Ovary (tissue), 9 donors: ENCODE results near the gene COL5A3. TPM values are rescaled to one million over a fixed set of nuclear protein-coding genes. Genes with fewer than 3 reads are reported as not detected.

Source experiments
- DNase-seq, 5 donors: peaks; one replicate each; pipeline ENCODE4 v3.0.0-alpha.2; 2019 to 2020
- H3K27ac ChIP-seq, 2 donors: fragments of 200-600 bp; one replicate each; pipeline versions ENCODE4 v1.5.1 to v1.8.0; 2019 to 2022
- H3K27me3 ChIP-seq: fragments of 200-600 bp; one replicate; pipeline ENCODE4 v1.8.0; 2022
- H3K36me3 ChIP-seq: fragments of 200-600 bp; sonication (generic); one replicate; pipeline ENCODE4 v1.5.1; 2019
- H3K4me1 ChIP-seq: one replicate; pipeline ENCODE4 v1.8.1; 2013; ENCODE audit warnings: mild to moderate bottlenecking, moderate library complexity; ENCODE audit not compliant: insufficient read depth
- H3K4me3 ChIP-seq: fragments of 200-600 bp; sonication (generic); one replicate; pipeline ENCODE4 v1.5.1; 2017
- H3K9me3 ChIP-seq, 2 donors: fragments of 200-600 bp in 1 of 2; sonication (generic) in 1 of 2; one replicate each; pipeline versions ENCODE4 v1.5.1 to v1.8.1; 2013 to 2019; ENCODE audit warnings: mild to moderate bottlenecking in 1 of 2, moderate library complexity in 1 of 2
- EP300 ChIP-seq: sonication (generic); formaldehyde crosslinking; IDR thresholded peaks from one replicate; pipeline ENCODE4 v1.6.1; 2017; ENCODE audit warnings: antibody characterized with exemption
- POLR2A ChIP-seq: fragments of 450-650 bp; IDR thresholded peaks from one replicate; pipeline ENCODE4 v1.6.1; 2017; ENCODE audit warnings: antibody characterized with exemption, mild to moderate bottlenecking, moderate library complexity
- WGBS, 3 donors: extraction: QIAGEN DNeasy Blood & Tissue Kit in 1 of 3; methylation state at CpG; one replicate each; pipeline versions ENCODE4 v1.1.5 to v1.1.7; 2013 to 2017; 5-methylcytosine and 5-hydroxymethylcytosine counted together
- intact Hi-C, 4 donors: fragments of 100-400 bp; cut with DNase I; formaldehyde crosslinking; loops; one replicate each; pipeline versions ENCODE4 v1.11.0 to v1.15.1; 2022 to 2023
- polyA plus RNA-seq, 2 donors: library from polyadenylated mRNA; stranded (reverse); fragments of 200-250 nt in 1 of 2; fragments of 350-450 nt in 1 of 2; fragmentation: Illumina TruSeq in 1 of 2; extraction: RNeasy Lipid Tissue Mini Kit (QIAGEN cat#74804) in 1 of 2; gene quantifications; one replicate each; pipeline ENCODE4 v1.2.3, GENCODE V29; 2013 to 2014
- total RNA-seq, 7 donors: library from RNA; depleted of rRNA in 2 of 7; stranded (reverse); fragments of >200 nt in 2 of 7; fragmentation: NEBNext Ultra II Directional in 3 of 7; extraction: Animal tissue kit (Norgen Biotek cat#: 25700) in 3 of 7; gene quantifications; one replicate each; pipeline versions ENCODE4 v1.1.0 to v1.2.4, GENCODE V29; 2016 to 2023
- TF ChIP-seq, protein P1 (sequence below), 3 donors: fragments of 450-650 bp in 2 of 3; fragments of 200-600 bp in 1 of 3; IDR thresholded peaks; one replicate each; pipeline versions ENCODE4 v1.5.1 to v1.8.0; 2016 to 2022; ENCODE audit warnings: antibody characterized with exemption in 3 of 3, mild to moderate bottlenecking in 1 of 3
- donor health status: DM: no; HTN: no; CAD: no; lungs with moderate emphysema.
- donor health status: DM: no; HTN: no; CAD: no.
- donor health status: Bipolar disorder and iron deficiency.
- donor health status: DM: yes; HTN: yes; CAD: no.
- donor health status: DM: no; HTN: no; CAD: no.
- donor health status: DM: yes; HTN: yes; CAD: no.

The COL5A3 gene
- total and polyA plus RNA-seq, 9 donors: 1.5 to 9.0 (median 4.4) TPM

DNA sequence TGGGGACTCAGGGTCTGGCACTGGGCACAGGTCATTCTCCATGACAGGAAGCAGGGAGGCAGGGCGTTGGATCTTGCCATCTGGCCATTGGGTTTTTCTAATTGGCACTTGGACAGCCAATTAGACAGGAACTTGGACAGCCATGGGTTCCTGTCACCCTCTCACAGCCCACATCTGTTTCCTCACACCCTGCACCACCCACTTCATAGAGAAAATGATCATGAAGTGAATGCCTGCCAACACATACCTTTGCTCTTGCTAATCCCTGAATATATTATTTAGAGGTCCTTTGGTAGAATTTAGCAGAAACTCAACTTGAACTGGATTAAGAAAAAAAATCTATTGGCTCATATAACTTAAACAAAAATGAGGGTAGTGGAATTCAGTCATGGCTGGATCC is 69.1 kb downstream of the COL5A3 start:
- intact Hi-C loops: no loop called here
- Histone ChIP-seq H3K4me3 (no peak overlapping the region), H3K4me1 (peaks cover 8% of the 10 kb centered on the region), H3K9me3 (no peaks in the 10 kb centered on the region), H3K36me3 (no peaks in the 10 kb centered on the region), H3K27ac (no peak overlapping the region), H3K27me3 (no peaks in the 10 kb centered on the region)
- DNase-seq: no peak
- 36 to 70% (median 61%) methylated on average over 1 of the region's 1 CpG for WGBS, 3 donors
- no peak for TF ChIP-seq POLR2A
- TF ChIP-seq, protein P1, sequence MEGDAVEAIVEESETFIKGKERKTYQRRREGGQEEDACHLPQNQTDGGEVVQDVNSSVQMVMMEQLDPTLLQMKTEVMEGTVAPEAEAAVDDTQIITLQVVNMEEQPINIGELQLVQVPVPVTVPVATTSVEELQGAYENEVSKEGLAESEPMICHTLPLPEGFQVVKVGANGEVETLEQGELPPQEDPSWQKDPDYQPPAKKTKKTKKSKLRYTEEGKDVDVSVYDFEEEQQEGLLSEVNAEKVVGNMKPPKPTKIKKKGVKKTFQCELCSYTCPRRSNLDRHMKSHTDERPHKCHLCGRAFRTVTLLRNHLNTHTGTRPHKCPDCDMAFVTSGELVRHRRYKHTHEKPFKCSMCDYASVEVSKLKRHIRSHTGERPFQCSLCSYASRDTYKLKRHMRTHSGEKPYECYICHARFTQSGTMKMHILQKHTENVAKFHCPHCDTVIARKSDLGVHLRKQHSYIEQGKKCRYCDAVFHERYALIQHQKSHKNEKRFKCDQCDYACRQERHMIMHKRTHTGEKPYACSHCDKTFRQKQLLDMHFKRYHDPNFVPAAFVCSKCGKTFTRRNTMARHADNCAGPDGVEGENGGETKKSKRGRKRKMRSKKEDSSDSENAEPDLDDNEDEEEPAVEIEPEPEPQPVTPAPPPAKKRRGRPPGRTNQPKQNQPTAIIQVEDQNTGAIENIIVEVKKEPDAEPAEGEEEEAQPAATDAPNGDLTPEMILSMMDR (IDR thresholded peaks at IDR 0.05): no peak
- TF ChIP-seq EP300: no peak

DNA sequence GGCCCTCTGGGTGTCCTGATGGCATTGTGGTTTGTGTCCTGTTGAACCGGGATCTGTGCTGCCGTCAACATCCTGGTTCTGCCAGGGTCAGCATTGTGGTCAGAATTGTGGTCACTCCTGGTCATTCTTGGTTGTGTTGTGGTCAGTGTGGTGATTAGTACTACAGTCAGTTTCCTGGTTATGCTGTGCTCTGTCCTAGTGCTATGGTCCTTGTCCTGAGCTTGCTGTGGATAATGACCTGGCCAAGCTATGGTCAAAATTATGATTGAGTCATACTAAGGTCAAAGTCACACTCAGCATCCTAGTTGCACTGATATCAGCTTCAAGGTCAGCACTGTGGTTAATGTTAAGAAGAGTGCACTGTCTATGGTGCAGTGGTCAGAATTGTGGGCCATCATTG is 69.5 kb downstream of the COL5A3 start:
- TF ChIP-seq EP300 (no peak), POLR2A (no peak)
- TF ChIP-seq, protein P1 (IDR thresholded peaks at IDR 0.05): no peak
- H3K4me3 ChIP-seq: no peak overlapping the region
- intact Hi-C loops: no loop called here
- no peak overlapping the region for H3K27ac ChIP-seq
- no peaks in the 10 kb centered on the region for H3K27me3 ChIP-seq
- peaks cover 4% of the 10 kb centered on the region for H3K4me1 ChIP-seq
- WGBS, 3 donors: 64 to 81% (median 67%) methylated on average over 2 of the region's 2 CpGs
- no peaks in the 10 kb centered on the region for H3K36me3 ChIP-seq
- no peak for DNase-seq
- no peaks in the 10 kb centered on the region for H3K9me3 ChIP-seq

DNA sequence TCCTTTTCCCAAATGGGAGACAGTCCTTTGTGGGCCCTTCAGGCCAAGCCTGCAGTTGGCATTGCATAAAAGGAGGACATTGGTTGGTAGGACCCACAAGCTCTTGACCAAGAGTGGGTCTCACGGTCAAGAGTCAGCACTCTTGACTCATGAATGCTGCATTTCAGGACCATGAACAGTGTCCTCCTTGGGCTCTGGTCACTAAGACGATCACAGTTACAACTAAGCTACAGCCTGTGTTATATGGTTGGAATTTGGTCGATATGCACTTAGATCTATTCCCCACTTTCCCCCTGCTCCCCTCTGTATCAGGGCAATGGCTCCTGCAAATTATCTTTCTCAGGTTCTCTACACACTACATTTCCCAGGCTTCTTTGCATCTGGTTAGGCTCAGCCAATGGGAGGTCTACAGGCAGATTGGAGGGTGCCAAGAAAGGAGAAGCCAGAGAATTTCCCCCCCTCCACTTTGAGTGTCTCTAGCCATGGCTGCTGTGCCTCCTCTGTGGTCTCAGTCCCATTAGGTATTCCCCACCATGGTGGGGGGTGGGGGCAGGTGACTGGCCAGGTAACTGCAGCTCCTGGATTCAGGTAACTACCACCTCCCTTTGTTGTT is 70.9 kb downstream of the COL5A3 start:
- WGBS, 3 donors: 25 to 40% (median 31%) methylated on average over 3 of the region's 3 CpGs
- TF ChIP-seq EP300 (no peak), POLR2A (no peak)
- TF ChIP-seq, protein P1 (IDR thresholded peaks at IDR 0.05): no peak
- Histone ChIP-seq H3K4me1 (no peaks in the 10 kb centered on the region), H3K9me3 (no peaks in the 10 kb centered on the region), H3K36me3 (no peaks in the 10 kb centered on the region), H3K27ac (no peak overlapping the region), H3K4me3 (no peak overlapping the region), H3K27me3 (no peaks in the 10 kb centered on the region)
- intact Hi-C loops: loop anchor here in 3 of 4 donors (5.0 to 10.0 kb wide), 5 partner anchors 48 to 455 kb away; partner anchors contain the start of gene MRPL4 (in 2 of the 3)
- DNase-seq: no peak

DNA sequence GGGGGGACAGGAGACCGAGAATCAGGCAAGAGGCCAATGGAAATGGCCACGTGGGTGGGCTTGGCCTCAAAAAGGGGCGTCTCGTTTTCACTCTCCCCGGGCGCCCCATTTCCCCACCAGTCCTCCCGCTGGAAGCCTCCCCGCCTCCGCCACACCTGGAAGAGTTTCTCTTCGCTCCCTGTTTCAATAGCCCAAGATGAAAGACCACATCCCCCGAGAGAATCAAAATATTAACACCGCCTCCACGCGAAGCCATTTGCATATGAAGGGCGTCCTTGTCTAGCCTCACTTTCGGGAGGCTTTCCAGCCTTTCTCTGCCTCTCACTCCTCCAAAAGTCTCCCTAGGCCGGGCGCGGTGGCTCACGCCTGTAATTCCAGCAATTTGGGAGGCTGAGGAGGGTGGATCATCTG is 73.3 kb downstream of the COL5A3 start:
- Histone ChIP-seq H3K27me3 (no peaks in the 10 kb centered on the region), H3K4me1 (peaks cover 2% of the 10 kb centered on the region), H3K9me3 (no peaks in the 10 kb centered on the region), H3K4me3 (no peak overlapping the region), H3K27ac (no peak overlapping the region), H3K36me3 (no peaks in the 10 kb centered on the region)
- intact Hi-C loops: loop anchor here in 3 of 4 donors (5.0 to 10.0 kb wide), 5 partner anchors 50 to 458 kb away; partner anchors contain the start of gene MRPL4 (in 2 of the 3)
- 5 to 13% (median 7%) methylated on average over 20 of the region's 20 CpGs for WGBS, 3 donors
- DNase-seq: no peak
- TF ChIP-seq, protein P1 (IDR thresholded peaks at IDR 0.05): no peak
- TF ChIP-seq POLR2A: no peak
- TF ChIP-seq EP300: no peak
